OCI-LY1 (cell line): ENCODE measurements around the gene LCNL1.

ENCODE experiments used
- EZH2 ChIP-seq: fragments of 200-600 bp; sonication (generic), shearing (Covaris generic); IDR thresholded peaks from 2 replicates; pipeline ENCODE4 v1.8.0; 2017; ENCODE audit warnings: borderline replicate concordance, mixed run types, mild to moderate bottlenecking, antibody characterized with exemption, low read length, moderate library complexity, mixed read lengths
- TF ChIP-seq, protein P1 (sequence below): fragments of 200-600 bp; sonication (generic), shearing (Covaris generic); IDR thresholded peaks from 2 replicates; pipeline ENCODE4 v1.5.1; 2017; ENCODE audit warnings: mild to moderate bottlenecking, antibody characterized with exemption, low read length, moderate library complexity, mixed read lengths

- TF ChIP-seq, protein P1, sequence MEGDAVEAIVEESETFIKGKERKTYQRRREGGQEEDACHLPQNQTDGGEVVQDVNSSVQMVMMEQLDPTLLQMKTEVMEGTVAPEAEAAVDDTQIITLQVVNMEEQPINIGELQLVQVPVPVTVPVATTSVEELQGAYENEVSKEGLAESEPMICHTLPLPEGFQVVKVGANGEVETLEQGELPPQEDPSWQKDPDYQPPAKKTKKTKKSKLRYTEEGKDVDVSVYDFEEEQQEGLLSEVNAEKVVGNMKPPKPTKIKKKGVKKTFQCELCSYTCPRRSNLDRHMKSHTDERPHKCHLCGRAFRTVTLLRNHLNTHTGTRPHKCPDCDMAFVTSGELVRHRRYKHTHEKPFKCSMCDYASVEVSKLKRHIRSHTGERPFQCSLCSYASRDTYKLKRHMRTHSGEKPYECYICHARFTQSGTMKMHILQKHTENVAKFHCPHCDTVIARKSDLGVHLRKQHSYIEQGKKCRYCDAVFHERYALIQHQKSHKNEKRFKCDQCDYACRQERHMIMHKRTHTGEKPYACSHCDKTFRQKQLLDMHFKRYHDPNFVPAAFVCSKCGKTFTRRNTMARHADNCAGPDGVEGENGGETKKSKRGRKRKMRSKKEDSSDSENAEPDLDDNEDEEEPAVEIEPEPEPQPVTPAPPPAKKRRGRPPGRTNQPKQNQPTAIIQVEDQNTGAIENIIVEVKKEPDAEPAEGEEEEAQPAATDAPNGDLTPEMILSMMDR = no peak
- TF ChIP-seq EZH2 = no peak
These were observed 19.9 kb downstream of the LCNL1 start for GRCh38 chr9:137002646-137003041.
